HEK293 (cell line): ENCODE data around the gene SRSF11.

Source experiments
- CTCF ChIA-PET: fragments of 350-600 bp; formaldehyde crosslinking; extraction: SDS; loops from one replicate; lab custom pipeline; 2021; ENCODE audit warnings: antibody characterized with exemption; lab: Yijun Ruan, JAX
- POLR2A ChIA-PET: fragments of 300-600 bp; formaldehyde crosslinking; extraction: SDS; loops from one replicate; lab custom pipeline; 2020; ENCODE audit warnings: antibody characterized with exemption, inconsistent platforms; lab: Yijun Ruan, JAX
- H3K27ac ChIP-seq: fragments of 200-500 bp; sonication (Bioruptor generic); 2 replicates; pipeline ENCODE4 v1.5.1; 2014; ENCODE audit warnings: low read depth, low read length, control low read depth, inconsistent platforms; ENCODE audit errors: extremely low read depth
- H3K36me3 ChIP-seq, 2 experiments: fragments of 200-500 bp in 1 of 2; sonication (Bioruptor generic) in 1 of 2; 1 replicate in 1 of 2; 2 replicates in 1 of 2; pipeline ENCODE4 v1.5.1; 2014 to 2017; ENCODE audit warnings: inconsistent platforms in 2 of 2, low read length in 2 of 2; ENCODE audit not compliant: control insufficient read depth in 2 of 2, insufficient read depth in 1 of 2
- H3K4me1 ChIP-seq: fragments of 200-500 bp; sonication (Bioruptor generic); 2 replicates; pipeline ENCODE4 v1.5.1; 2014; ENCODE audit warnings: mild to moderate bottlenecking, low read length, inconsistent platforms; ENCODE audit not compliant: control insufficient read depth, insufficient read depth
- H3K4me3 ChIP-seq: 2 replicates; pipeline ENCODE4 v1.5.1; 2011; ENCODE audit warnings: low read depth, mild to moderate bottlenecking, control low read depth, low read length, moderate library complexity
- H3K9me3 ChIP-seq: fragments of 200-500 bp; sonication (Bioruptor generic); 2 replicates; pipeline ENCODE4 v1.5.1; 2014; ENCODE audit warnings: low read depth, low read length, inconsistent platforms; ENCODE audit not compliant: control insufficient read depth, insufficient read depth
- HOXC10 ChIP-seq: sonication (generic); formaldehyde crosslinking; IDR thresholded peaks from 2 replicates; pipeline ENCODE4 v1.8.1; 2023; ENCODE audit warnings: mild to moderate bottlenecking, missing genetic modification reagents
- KLF1 ChIP-seq: fragments of 450-650 bp; formaldehyde crosslinking; IDR thresholded peaks from 2 replicates; pipeline ENCODE4 v1.5.1; 2016; ENCODE audit warnings: missing biosample characterization, missing genetic modification characterization
- PRDM1 ChIP-seq: fragments of 450-650 bp; formaldehyde crosslinking; IDR thresholded peaks from 2 replicates; pipeline ENCODE4; 2016; ENCODE audit warnings: missing biosample characterization, missing genetic modification characterization
- PRDM6 ChIP-seq: fragments of 450-650 bp; formaldehyde crosslinking; IDR thresholded peaks from 2 replicates; pipeline ENCODE4 v1.5.1; 2017; ENCODE audit warnings: missing biosample characterization, missing genetic modification characterization
- SP3 ChIP-seq: fragments of 450-650 bp; formaldehyde crosslinking; IDR thresholded peaks from 2 replicates; pipeline ENCODE4 v1.5.1; 2016; ENCODE audit warnings: missing biosample characterization, missing genetic modification characterization
- ZFP69B ChIP-seq: fragments of 450-650 bp; formaldehyde crosslinking; IDR thresholded peaks from 2 replicates; pipeline ENCODE4 v1.5.1; 2016; ENCODE audit warnings: missing biosample characterization, missing genetic modification characterization
- ZNF10 ChIP-seq: fragments of 450-650 bp; formaldehyde crosslinking; IDR thresholded peaks from 2 replicates; pipeline ENCODE4 v1.5.1; 2017; ENCODE audit warnings: missing biosample characterization, missing genetic modification characterization
- ZNF146 ChIP-seq: fragments of 450-650 bp; formaldehyde crosslinking; IDR thresholded peaks from 2 replicates; pipeline ENCODE4 v1.5.1; 2016; ENCODE audit warnings: missing biosample characterization, missing genetic modification characterization
- ZNF157 ChIP-seq: fragments of 450-650 bp; formaldehyde crosslinking; IDR thresholded peaks from 2 replicates; pipeline ENCODE4 v1.5.1; 2016; ENCODE audit warnings: missing biosample characterization, missing genetic modification characterization
- ZNF248 ChIP-seq: fragments of 450-650 bp; formaldehyde crosslinking; IDR thresholded peaks from 2 replicates; pipeline ENCODE4 v1.5.1; 2017; ENCODE audit warnings: missing biosample characterization, missing genetic modification characterization
- ZNF274 ChIP-seq, 2 experiments: fragments of 200-500 bp in 1 of 2; fragments of 450-650 bp in 1 of 2; sonication (Bioruptor generic) in 1 of 2; formaldehyde crosslinking in 1 of 2; IDR thresholded peaks; 2 replicates each; pipeline versions ENCODE4 v1.5.1 to v1.6.1; 2014 to 2016; ENCODE audit warnings: borderline replicate concordance in 1 of 2, inconsistent platforms in 1 of 2, low read length in 1 of 2, missing biosample characterization in 1 of 2, missing genetic modification characterization in 1 of 2
- ZNF394 ChIP-seq: fragments of 450-650 bp; formaldehyde crosslinking; IDR thresholded peaks from 2 replicates; pipeline ENCODE4 v1.5.1; 2016; ENCODE audit warnings: missing biosample characterization, missing genetic modification characterization, mild to moderate bottlenecking, moderate library complexity, borderline replicate concordance
- ZNF426 ChIP-seq: fragments of 450-650 bp; formaldehyde crosslinking; IDR thresholded peaks from 2 replicates; pipeline ENCODE4 v1.5.1; 2017; ENCODE audit warnings: missing biosample characterization, missing genetic modification characterization, mild to moderate bottlenecking, inconsistent platforms, moderate library complexity
- ZNF701 ChIP-seq: fragments of 450-650 bp; formaldehyde crosslinking; IDR thresholded peaks from 2 replicates; pipeline ENCODE4 v1.5.1; 2016; ENCODE audit warnings: missing biosample characterization, missing genetic modification characterization
- ZNF776 ChIP-seq: fragments of 450-650 bp; formaldehyde crosslinking; IDR thresholded peaks from 2 replicates; pipeline ENCODE4 v1.5.0; 2017; ENCODE audit warnings: missing biosample characterization, missing genetic modification characterization, borderline replicate concordance
- ZNF843 ChIP-seq: fragments of 450-650 bp; formaldehyde crosslinking; IDR thresholded peaks from 2 replicates; pipeline ENCODE4 v1.5.1; 2016; ENCODE audit warnings: missing biosample characterization, missing genetic modification characterization
- TF ChIP-seq, protein P1 (sequence below): fragments of 450-650 bp; formaldehyde crosslinking; IDR thresholded peaks from 2 replicates; pipeline ENCODE4 v1.5.1; 2016; ENCODE audit warnings: missing biosample characterization, missing genetic modification characterization, low read depth
- TF ChIP-seq, protein P2 (sequence below): fragments of 450-650 bp; formaldehyde crosslinking; IDR thresholded peaks from 2 replicates; pipeline ENCODE4 v1.5.1; 2016; ENCODE audit warnings: missing biosample characterization, missing genetic modification characterization
- TF ChIP-seq, protein P3 (sequence below): fragments of 450-650 bp; formaldehyde crosslinking; IDR thresholded peaks from 2 replicates; pipeline ENCODE4 v1.5.1; 2017; ENCODE audit warnings: missing biosample characterization, mild to moderate bottlenecking, missing genetic modification characterization, moderate library complexity

SRSF11 gene

DNA sequence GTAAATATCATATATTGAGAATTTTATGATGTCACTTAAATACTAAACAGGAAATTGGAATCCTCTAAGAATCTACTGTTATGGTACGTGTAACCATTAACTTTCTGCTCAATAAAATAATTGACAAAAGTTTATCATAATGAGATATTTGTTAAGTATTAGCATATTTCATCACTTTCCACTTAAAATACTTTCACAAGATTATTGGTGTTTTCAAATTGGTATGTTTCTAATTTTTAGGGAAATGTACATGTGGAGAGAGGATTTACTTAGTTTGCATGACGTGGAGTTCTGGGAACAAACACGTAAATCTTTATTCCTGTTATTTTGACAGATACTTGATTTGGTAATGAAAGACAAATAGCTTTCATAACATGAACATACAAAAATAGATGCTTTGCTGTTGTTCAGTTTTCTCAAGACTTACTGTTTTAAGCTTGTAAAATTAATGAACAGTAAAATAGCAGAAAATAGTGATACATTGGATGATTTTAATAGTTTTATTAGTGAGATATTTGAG is 1.6 kb downstream of the SRSF11 start:
- TF ChIP-seq ZNF701 (no peak), ZNF843 (tag by site-specific recombination) (no peak), KLF1 (no peak), ZNF146 (no peak), PRDM6 (peak; percentile 53), ZNF394 (no peak), ZNF274 (IDR thresholded peaks at IDR 0.05; ENCODE audit: low read length) (no peak), ZNF274 (tag by site-specific recombination; IDR thresholded peaks at IDR 0.05; ENCODE audit: borderline replicate concordance) (no peak), ZNF426 (tag by site-specific recombination) (0 out of 2 replicates have a peak, but pooled peaks have one; percentile 4), PRDM1 (tag by site-specific recombination) (peak; percentile 52; the same call in 1 of the 2 replicates), ZNF776 (no peak), ZFP69B (tag by site-specific recombination) (no peak)
- TF ChIP-seq, protein P1, sequence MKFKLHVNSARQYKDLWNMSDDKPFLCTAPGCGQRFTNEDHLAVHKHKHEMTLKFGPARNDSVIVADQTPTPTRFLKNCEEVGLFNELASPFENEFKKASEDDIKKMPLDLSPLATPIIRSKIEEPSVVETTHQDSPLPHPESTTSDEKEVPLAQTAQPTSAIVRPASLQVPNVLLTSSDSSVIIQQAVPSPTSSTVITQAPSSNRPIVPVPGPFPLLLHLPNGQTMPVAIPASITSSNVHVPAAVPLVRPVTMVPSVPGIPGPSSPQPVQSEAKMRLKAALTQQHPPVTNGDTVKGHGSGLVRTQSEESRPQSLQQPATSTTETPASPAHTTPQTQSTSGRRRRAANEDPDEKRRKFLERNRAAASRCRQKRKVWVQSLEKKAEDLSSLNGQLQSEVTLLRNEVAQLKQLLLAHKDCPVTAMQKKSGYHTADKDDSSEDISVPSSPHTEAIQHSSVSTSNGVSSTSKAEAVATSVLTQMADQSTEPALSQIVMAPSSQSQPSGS (tag by site-specific recombination) = peak; percentile 78
- TF ChIP-seq, protein P2, sequence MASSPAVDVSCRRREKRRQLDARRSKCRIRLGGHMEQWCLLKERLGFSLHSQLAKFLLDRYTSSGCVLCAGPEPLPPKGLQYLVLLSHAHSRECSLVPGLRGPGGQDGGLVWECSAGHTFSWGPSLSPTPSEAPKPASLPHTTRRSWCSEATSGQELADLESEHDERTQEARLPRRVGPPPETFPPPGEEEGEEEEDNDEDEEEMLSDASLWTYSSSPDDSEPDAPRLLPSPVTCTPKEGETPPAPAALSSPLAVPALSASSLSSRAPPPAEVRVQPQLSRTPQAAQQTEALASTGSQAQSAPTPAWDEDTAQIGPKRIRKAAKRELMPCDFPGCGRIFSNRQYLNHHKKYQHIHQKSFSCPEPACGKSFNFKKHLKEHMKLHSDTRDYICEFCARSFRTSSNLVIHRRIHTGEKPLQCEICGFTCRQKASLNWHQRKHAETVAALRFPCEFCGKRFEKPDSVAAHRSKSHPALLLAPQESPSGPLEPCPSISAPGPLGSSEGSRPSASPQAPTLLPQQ (tag by site-specific recombination) = no peak
- TF ChIP-seq, protein P3, sequence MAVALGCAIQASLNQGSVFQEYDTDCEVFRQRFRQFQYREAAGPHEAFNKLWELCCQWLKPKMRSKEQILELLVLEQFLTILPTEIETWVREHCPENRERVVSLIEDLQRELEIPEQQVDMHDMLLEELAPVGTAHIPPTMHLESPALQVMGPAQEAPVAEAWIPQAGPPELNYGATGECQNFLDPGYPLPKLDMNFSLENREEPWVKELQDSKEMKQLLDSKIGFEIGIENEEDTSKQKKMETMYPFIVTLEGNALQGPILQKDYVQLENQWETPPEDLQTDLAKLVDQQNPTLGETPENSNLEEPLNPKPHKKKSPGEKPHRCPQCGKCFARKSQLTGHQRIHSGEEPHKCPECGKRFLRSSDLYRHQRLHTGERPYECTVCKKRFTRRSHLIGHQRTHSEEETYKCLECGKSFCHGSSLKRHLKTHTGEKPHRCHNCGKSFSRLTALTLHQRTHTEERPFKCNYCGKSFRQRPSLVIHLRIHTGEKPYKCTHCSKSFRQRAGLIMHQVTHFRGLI (tag by site-specific recombination) = no peak
- Histone ChIP-seq H3K9me3 (no peaks in the 10 kb centered on the region), H3K36me3 (peaks cover 18 to 48% of the 10 kb centered on the region in 2 experiments), H3K4me3 (peak overlapping the region; percentile 93), H3K27ac (no peak overlapping the region), H3K4me1 (peaks cover 8% of the 10 kb centered on the region)
- ChIA-PET POLR2A (no interaction called here), CTCF (interaction anchor here (0.8 kb wide), 1 partner anchor 39 kb away, joined by 3 read pairs; no protein-coding TSS in a partner anchor)

GRCh38 chr1:70224954-70225353 is 3.8 kb downstream of the SRSF11 start:
- peaks cover 30 to 70% of the 10 kb centered on the region in 2 experiments; a peak in 2 of 3 replicates for H3K36me3 ChIP-seq

More at GRCh38 chr1:70224954-70225353, 3.8 kb downstream of the SRSF11 start:
- Histone ChIP-seq H3K4me3 (no peak overlapping the region), H3K4me1 (peaks cover 8% of the 10 kb centered on the region), H3K9me3 (no peaks in the 10 kb centered on the region), H3K27ac (no peak overlapping the region)
- TF ChIP-seq SP3 (tag by site-specific recombination) (no peak), ZNF157 (tag by site-specific recombination) (no peak), HOXC10 (CRISPR knock-in tag) (no peak), ZNF10 (tag by site-specific recombination) (peak; percentile 88), PRDM1 (tag by site-specific recombination) (no peak), ZNF248 (tag by site-specific recombination) (no peak)
- ChIA-PET POLR2A (no interaction called here), CTCF (no interaction called here)
